Neural progenitor cell (in vitro differentiated cells): ENCODE results near the gene RIPOR3. TPM values are rescaled to one million over a fixed set of nuclear protein-coding genes. Genes with fewer than 3 reads are reported as not detected.

Source experiments
- DNase-seq: peaks from one replicate; pipeline ENCODE4 v3.0.0-alpha.2; 2016; ENCODE audit warnings: low spot score
- H2AFZ ChIP-seq: fragments of 200-600 bp; sonication (generic); replicated peaks from 2 replicates; pipeline ENCODE4 v1.6.1; 2016; ENCODE audit warnings: antibody characterized with exemption
- H3F3A ChIP-seq: fragments of 200-600 bp; sonication (generic); 2 replicates; pipeline ENCODE4 v1.6.1; 2016; ENCODE audit warnings: antibody characterized with exemption, low read depth
- H3K27ac ChIP-seq: fragments of 200-600 bp; sonication (generic); 2 replicates; pipeline ENCODE4 v1.5.1; 2016; ENCODE audit warnings: mild to moderate bottlenecking
- H3K27me3 ChIP-seq: fragments of 200-600 bp; sonication (generic); 2 replicates; pipeline ENCODE4 v1.6.1; 2016; ENCODE audit warnings: mild to moderate bottlenecking, moderate library complexity
- H3K36me3 ChIP-seq: fragments of 200-600 bp; sonication (generic); 2 replicates; pipeline ENCODE4 v1.5.1; 2016
- H3K4me1 ChIP-seq: fragments of 200-600 bp; sonication (generic); 2 replicates; pipeline ENCODE4 v1.6.1; 2016; ENCODE audit warnings: mixed run types
- H3K4me2 ChIP-seq: fragments of 200-600 bp; sonication (generic); 2 replicates; pipeline ENCODE4 v1.6.1; 2016
- H3K4me3 ChIP-seq: fragments of 200-600 bp; sonication (generic); 2 replicates; pipeline ENCODE4 v1.5.1; 2016
- H3K79me2 ChIP-seq: fragments of 200-600 bp; sonication (generic); 2 replicates; pipeline ENCODE4 v1.6.1; 2016; ENCODE audit warnings: low read depth
- H3K9ac ChIP-seq: fragments of 200-600 bp; sonication (generic); 2 replicates; pipeline ENCODE4 v1.6.1; 2016
- H3K9me3 ChIP-seq: fragments of 200-600 bp; sonication (generic); 2 replicates; pipeline ENCODE4 v1.5.1; 2016; ENCODE audit warnings: low read depth
- H4K20me1 ChIP-seq: fragments of 200-600 bp; sonication (generic); 2 replicates; pipeline ENCODE4 v1.6.1; 2016; ENCODE audit warnings: low read depth
- H3K27ac Mint-ChIP-seq: 3 replicates; pipeline ENCODE4 v1.8.0; 2021; ENCODE audit warnings: mixed read lengths
- H3K27me3 Mint-ChIP-seq: 2 replicates; pipeline ENCODE4 v1.8.0; 2022; ENCODE audit warnings: low read depth, mild to moderate bottlenecking, inconsistent platforms, moderate library complexity, mixed read lengths; ENCODE audit not compliant: insufficient read depth
- H3K36me3 Mint-ChIP-seq: 3 replicates; pipeline ENCODE4 v1.8.0; 2021; ENCODE audit warnings: mixed read lengths
- H3K4me1 Mint-ChIP-seq: 3 replicates; pipeline ENCODE4 v1.8.0; 2021; ENCODE audit warnings: mixed read lengths
- H3K4me3 Mint-ChIP-seq: 3 replicates; pipeline ENCODE4 v1.8.0; 2021; ENCODE audit warnings: mild to moderate bottlenecking, moderate library complexity, mixed read lengths
- H3K9me3 Mint-ChIP-seq: 3 replicates; pipeline ENCODE4 v1.8.0; 2020; ENCODE audit warnings: mixed read lengths
- EZH2 ChIP-seq: fragments of 200-600 bp; sonication (generic); IDR thresholded peaks from 2 replicates; pipeline ENCODE4 v1.6.1; 2017; ENCODE audit warnings: antibody characterized with exemption, mild to moderate bottlenecking, moderate library complexity
- EZH2phosphoT487 ChIP-seq: fragments of 200-600 bp; sonication (generic); IDR thresholded peaks from 2 replicates; pipeline ENCODE4 v1.6.1; 2017; ENCODE audit warnings: antibody characterized with exemption
- total RNA-seq: library from RNA; depleted of rRNA; stranded (reverse); fragments of >200 nt; gene quantifications from 2 replicates; pipeline ENCODE4 v1.2.3, GENCODE V29; 2015; ENCODE audit warnings: low replicate concordance
- TF ChIP-seq, protein P1 (sequence below): fragments of 200-600 bp; sonication (generic); IDR thresholded peaks from 2 replicates; pipeline ENCODE4 v1.5.1; 2017; ENCODE audit warnings: antibody characterized with exemption, mild to moderate bottlenecking

The RIPOR3 gene
- total RNA-seq, 1 donor from 2014 or later, result 1.2 TPM

DNA sequence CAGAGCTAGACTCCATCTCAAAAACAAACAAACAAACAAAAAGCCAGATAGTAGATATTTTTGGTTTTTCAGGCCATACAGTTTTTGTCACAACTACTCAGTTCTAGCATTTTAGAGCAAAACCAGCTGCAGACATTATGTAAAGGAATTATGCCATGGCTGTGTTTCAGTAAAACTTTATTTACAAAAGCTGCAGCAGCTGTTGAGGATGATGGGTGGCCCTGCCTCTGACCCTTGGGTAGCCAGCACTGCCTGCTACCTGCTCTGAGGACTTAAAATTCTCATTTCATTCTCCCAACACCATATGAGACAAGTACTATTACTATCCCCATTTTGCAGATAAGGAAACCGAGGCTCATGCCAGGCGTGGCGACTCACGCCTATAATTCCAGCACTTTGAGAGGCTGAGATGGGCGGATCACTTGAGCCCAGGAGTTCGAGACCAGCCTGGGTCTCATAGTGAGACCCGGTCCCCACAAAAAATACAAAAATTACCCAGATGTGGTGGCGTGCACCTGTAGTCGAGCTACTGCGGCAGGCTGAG is 56.3 kb downstream of the RIPOR3 start:
- Histone ChIP-seq H3K9ac (no peak overlapping the region), H4K20me1 (no peaks in the 10 kb centered on the region), H3K9me3 (no peaks in the 10 kb centered on the region), H3K27ac (no peak overlapping the region), H3K36me3 (no peaks in the 10 kb centered on the region), H3K4me3 (no peak overlapping the region), H3F3A (peaks cover 20% of the 10 kb centered on the region), H3K79me2 (no peaks in the 10 kb centered on the region), H2AFZ (no peak overlapping the region), H3K27me3 (no peaks in the 10 kb centered on the region), H3K4me2 (no peak overlapping the region), H3K4me1 (peaks cover 29% of the 10 kb centered on the region)
- Mint-ChIP-seq H3K27ac (peak overlapping the region; percentile 38), H3K27me3 (peaks cover 4% of the 10 kb centered on the region), H3K4me3 (peak overlapping the region; percentile 67), H3K4me1 (peaks cover 38% of the 10 kb centered on the region), H3K36me3 (no peaks in the 10 kb centered on the region), H3K9me3 (no peaks in the 10 kb centered on the region)
- TF ChIP-seq EZH2phosphoT487 (no peak), EZH2 (no peak)
- TF ChIP-seq, protein P1, sequence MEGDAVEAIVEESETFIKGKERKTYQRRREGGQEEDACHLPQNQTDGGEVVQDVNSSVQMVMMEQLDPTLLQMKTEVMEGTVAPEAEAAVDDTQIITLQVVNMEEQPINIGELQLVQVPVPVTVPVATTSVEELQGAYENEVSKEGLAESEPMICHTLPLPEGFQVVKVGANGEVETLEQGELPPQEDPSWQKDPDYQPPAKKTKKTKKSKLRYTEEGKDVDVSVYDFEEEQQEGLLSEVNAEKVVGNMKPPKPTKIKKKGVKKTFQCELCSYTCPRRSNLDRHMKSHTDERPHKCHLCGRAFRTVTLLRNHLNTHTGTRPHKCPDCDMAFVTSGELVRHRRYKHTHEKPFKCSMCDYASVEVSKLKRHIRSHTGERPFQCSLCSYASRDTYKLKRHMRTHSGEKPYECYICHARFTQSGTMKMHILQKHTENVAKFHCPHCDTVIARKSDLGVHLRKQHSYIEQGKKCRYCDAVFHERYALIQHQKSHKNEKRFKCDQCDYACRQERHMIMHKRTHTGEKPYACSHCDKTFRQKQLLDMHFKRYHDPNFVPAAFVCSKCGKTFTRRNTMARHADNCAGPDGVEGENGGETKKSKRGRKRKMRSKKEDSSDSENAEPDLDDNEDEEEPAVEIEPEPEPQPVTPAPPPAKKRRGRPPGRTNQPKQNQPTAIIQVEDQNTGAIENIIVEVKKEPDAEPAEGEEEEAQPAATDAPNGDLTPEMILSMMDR, result no peak
- DNase-seq, result no peak

DNA sequence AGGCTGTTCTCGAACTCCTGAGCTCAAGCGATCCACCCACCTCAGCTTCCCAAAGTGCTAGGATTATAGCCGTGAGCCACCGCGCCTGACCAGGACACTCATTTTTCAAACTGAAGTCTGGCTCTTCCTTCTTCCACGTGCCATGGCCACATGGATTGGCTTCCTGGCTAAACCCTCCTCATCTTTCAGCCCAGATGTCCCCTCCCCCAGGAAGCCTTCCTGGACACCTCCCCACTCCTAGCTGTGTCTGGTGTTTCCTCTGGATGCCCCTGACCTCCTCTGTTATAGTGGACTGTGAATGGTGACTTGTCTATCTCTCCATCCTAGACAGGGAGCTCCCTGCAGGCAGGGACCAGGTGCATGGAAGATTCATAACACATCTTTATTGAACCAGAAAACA is 57.2 kb downstream of the RIPOR3 start:
- peaks cover 38% of the 10 kb centered on the region for H3K4me1 Mint-ChIP-seq
- no peak for TF ChIP-seq EZH2phosphoT487
- Histone ChIP-seq H3K4me3 (no peak overlapping the region), H3K9me3 (no peaks in the 10 kb centered on the region), H3K27me3 (no peaks in the 10 kb centered on the region), H3K79me2 (no peaks in the 10 kb centered on the region), H3K4me2 (no peak overlapping the region), H4K20me1 (no peaks in the 10 kb centered on the region), H3K27ac (no peak overlapping the region), H3K9ac (no peak overlapping the region), H2AFZ (no peak overlapping the region), H3K36me3 (no peaks in the 10 kb centered on the region), H3K4me1 (peaks cover 30% of the 10 kb centered on the region), H3F3A (peaks cover 20% of the 10 kb centered on the region)
- H3K27ac Mint-ChIP-seq, result no peak overlapping the region
- peaks cover 3% of the 10 kb centered on the region for H3K27me3 Mint-ChIP-seq
- no peak overlapping the region for H3K4me3 Mint-ChIP-seq
- H3K9me3 Mint-ChIP-seq, result no peaks in the 10 kb centered on the region
- H3K36me3 Mint-ChIP-seq, result no peaks in the 10 kb centered on the region
- no peak for DNase-seq

DNA sequence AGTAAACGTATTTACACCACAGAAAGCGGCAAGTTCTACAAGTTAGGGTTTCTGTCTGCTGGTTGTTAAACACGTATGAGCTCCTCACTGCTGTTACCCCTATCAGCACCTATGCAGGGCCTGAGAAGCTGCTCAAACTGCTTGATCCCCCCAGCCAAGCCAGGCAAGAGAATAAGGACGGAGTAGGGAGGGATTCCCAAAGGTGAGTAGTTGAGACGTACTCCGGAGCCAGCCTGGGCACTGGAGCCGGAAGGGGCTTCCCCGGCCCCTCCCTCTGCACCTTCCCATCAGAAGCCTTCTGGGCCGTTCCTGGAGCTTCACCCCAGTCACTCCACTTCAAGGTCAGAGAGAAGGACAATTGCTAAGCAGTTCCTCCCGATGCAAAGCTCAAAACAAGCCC is 58.0 kb downstream of the RIPOR3 start:
- Mint-ChIP-seq H3K4me3 (no peak overlapping the region), H3K4me1 (peaks cover 38% of the 10 kb centered on the region), H3K9me3 (no peaks in the 10 kb centered on the region), H3K36me3 (no peaks in the 10 kb centered on the region), H3K27me3 (peaks cover 2% of the 10 kb centered on the region), H3K27ac (peak overlapping the region; percentile 29)
- TF ChIP-seq EZH2 (no peak), EZH2phosphoT487 (no peak)
- TF ChIP-seq, protein P1, result no peak
- Histone ChIP-seq H3K4me3 (no peak overlapping the region), H3F3A (peaks cover 20% of the 10 kb centered on the region), H3K27ac (no peak overlapping the region), H3K9me3 (no peaks in the 10 kb centered on the region), H4K20me1 (no peaks in the 10 kb centered on the region), H3K9ac (no peak overlapping the region), H3K36me3 (no peaks in the 10 kb centered on the region), H3K79me2 (no peaks in the 10 kb centered on the region), H3K27me3 (no peaks in the 10 kb centered on the region), H2AFZ (no peak overlapping the region), H3K4me2 (no peak overlapping the region), H3K4me1 (peaks cover 32% of the 10 kb centered on the region)
- DNase-seq, result no peak

DNA sequence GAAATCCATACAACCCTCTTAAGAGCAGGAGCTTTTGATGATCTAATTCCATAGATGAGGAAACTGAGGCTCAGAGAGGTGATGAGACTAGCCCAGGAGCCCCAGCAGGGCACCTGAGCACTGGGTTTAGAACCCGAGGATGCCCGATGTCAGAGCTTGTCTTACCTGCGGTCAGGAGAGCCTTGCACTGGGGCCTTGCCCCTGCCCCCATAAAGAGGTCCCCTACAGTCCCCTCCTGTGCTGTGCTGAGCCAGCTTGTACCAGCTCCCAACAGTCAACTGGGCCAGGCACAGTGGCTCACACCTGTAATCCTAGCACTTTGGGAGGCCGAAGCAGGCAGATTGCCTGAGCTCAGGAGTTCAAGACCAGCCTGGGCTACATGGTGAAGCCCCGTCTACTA is 58.6 kb downstream of the RIPOR3 start:
- peaks cover 2% of the 10 kb centered on the region for H3K27me3 Mint-ChIP-seq
- Histone ChIP-seq H3K9ac (no peak overlapping the region), H2AFZ (no peak overlapping the region), H3K4me3 (no peak overlapping the region), H3K9me3 (no peaks in the 10 kb centered on the region), H3K4me1 (peaks cover 31% of the 10 kb centered on the region), H3K36me3 (no peaks in the 10 kb centered on the region), H3K27me3 (no peaks in the 10 kb centered on the region), H3K79me2 (no peaks in the 10 kb centered on the region), H3F3A (peaks cover 16% of the 10 kb centered on the region), H3K4me2 (no peak overlapping the region), H3K27ac (no peak overlapping the region), H4K20me1 (no peaks in the 10 kb centered on the region)
- H3K9me3 Mint-ChIP-seq, result no peaks in the 10 kb centered on the region
- DNase-seq, result no peak
- peaks cover 35% of the 10 kb centered on the region for H3K4me1 Mint-ChIP-seq
- H3K4me3 Mint-ChIP-seq, result no peak overlapping the region
- no peak overlapping the region for H3K27ac Mint-ChIP-seq
- H3K36me3 Mint-ChIP-seq, result no peaks in the 10 kb centered on the region
- TF ChIP-seq, protein P1, result no peak
- TF ChIP-seq EZH2 (no peak), EZH2phosphoT487 (no peak)
